PFSK-1 (cell line): ENCODE measurements around the gene FKBP4.

ENCODE experiments used
- FOXP2 ChIP-seq: optimal IDR thresholded peaks from 2 replicates; pipeline ENCODE3; 2011; ENCODE audit warnings: borderline replicate concordance, control low read depth, inconsistent platforms; ENCODE audit not compliant: insufficient read depth; ENCODE audit errors: extremely low read length, extremely low read depth
- POLR2AphosphoS5 ChIP-seq: IDR thresholded peaks from 2 replicates; pipeline ENCODE4 v1.6.1; 2012; ENCODE audit warnings: low read depth, mild to moderate bottlenecking, control low read depth, low read length, moderate library complexity
- SIN3A ChIP-seq: IDR thresholded peaks from 2 replicates; pipeline ENCODE4 v1.6.1; 2012; ENCODE audit warnings: mild to moderate bottlenecking, low read length, moderate library complexity, borderline replicate concordance; ENCODE audit not compliant: insufficient read depth
- TAF1 ChIP-seq: IDR thresholded peaks from 2 replicates; pipeline ENCODE4 v1.6.1; 2012; ENCODE audit warnings: low read length, control low read depth, borderline replicate concordance; ENCODE audit not compliant: insufficient read depth
- TF ChIP-seq, protein P1 (sequence below), 2 experiments: IDR thresholded peaks; 2 replicates each; pipeline versions ENCODE4 v1.6.1 to v1.8.0; 2011 to 2012; ENCODE audit warnings: low read depth in 2 of 2, low read length in 2 of 2, control low read depth in 1 of 2, inconsistent platforms in 1 of 2, mild to moderate bottlenecking in 1 of 2, moderate library complexity in 1 of 2; ENCODE audit not compliant: insufficient read depth in 1 of 2

Gene FKBP4

GRCh38 chr12:2823483-2823882 lies 28.7 kb downstream of the FKBP4 start:
- TF ChIP-seq FOXP2 = no peak

- TF ChIP-seq FOXP2 (no peak), TAF1 (no peak), SIN3A (no peak), POLR2AphosphoS5 (no peak)
- TF ChIP-seq, protein P1, sequence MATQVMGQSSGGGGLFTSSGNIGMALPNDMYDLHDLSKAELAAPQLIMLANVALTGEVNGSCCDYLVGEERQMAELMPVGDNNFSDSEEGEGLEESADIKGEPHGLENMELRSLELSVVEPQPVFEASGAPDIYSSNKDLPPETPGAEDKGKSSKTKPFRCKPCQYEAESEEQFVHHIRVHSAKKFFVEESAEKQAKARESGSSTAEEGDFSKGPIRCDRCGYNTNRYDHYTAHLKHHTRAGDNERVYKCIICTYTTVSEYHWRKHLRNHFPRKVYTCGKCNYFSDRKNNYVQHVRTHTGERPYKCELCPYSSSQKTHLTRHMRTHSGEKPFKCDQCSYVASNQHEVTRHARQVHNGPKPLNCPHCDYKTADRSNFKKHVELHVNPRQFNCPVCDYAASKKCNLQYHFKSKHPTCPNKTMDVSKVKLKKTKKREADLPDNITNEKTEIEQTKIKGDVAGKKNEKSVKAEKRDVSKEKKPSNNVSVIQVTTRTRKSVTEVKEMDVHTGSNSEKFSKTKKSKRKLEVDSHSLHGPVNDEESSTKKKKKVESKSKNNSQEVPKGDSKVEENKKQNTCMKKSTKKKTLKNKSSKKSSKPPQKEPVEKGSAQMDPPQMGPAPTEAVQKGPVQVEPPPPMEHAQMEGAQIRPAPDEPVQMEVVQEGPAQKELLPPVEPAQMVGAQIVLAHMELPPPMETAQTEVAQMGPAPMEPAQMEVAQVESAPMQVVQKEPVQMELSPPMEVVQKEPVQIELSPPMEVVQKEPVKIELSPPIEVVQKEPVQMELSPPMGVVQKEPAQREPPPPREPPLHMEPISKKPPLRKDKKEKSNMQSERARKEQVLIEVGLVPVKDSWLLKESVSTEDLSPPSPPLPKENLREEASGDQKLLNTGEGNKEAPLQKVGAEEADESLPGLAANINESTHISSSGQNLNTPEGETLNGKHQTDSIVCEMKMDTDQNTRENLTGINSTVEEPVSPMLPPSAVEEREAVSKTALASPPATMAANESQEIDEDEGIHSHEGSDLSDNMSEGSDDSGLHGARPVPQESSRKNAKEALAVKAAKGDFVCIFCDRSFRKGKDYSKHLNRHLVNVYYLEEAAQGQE (IDR thresholded peaks at IDR 0.05; ENCODE audit: insufficient read depth in 1 of 2, low read depth in 2 of 2, low read length in 2 of 2) = no peak
These were observed 29.8 kb downstream of the FKBP4 start for GRCh38 chr12:2824541-2824940.

DNA sequence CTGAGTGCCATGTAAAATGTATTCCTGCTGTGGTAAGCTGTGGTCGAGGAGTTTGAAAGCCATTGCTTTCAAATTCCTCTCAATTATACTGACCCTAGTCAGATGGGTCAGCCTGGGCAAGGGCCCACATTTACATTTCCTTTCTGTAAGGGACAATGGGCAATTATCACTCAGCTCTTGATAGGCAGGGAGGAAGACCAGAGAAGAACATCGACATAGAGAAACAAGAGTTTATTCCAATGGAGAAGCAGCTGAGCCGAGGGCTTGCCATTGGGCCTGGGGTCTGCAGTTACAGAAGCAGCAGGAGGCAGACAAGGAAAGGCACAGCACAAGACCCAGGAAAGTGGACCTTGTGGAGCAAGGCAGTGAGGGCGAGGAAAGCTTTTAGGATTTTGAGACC lies 30.4 kb downstream of the FKBP4 start:
- no peak for TF ChIP-seq FOXP2
- no peak for TF ChIP-seq SIN3A
- TF ChIP-seq, protein P1 (IDR thresholded peaks at IDR 0.05; ENCODE audit: insufficient read depth in 1 of 2, low read depth in 2 of 2, low read length in 2 of 2) = no peak
- TF ChIP-seq TAF1 = no peak
- no peak for TF ChIP-seq POLR2AphosphoS5

- TF ChIP-seq, protein P1 (IDR thresholded peaks at IDR 0.05; ENCODE audit: insufficient read depth in 1 of 2, low read depth in 2 of 2, low read length in 2 of 2) = no peak
- TF ChIP-seq SIN3A (no peak), FOXP2 (no peak), POLR2AphosphoS5 (no peak), TAF1 (no peak)
These were observed 31.3 kb downstream of the FKBP4 start for GRCh38 chr12:2826036-2826435.

- TF ChIP-seq, protein P1 (IDR thresholded peaks at IDR 0.05; ENCODE audit: insufficient read depth in 1 of 2, low read depth in 2 of 2, low read length in 2 of 2) = no peak
- TF ChIP-seq POLR2AphosphoS5 = no peak
- no peak for TF ChIP-seq TAF1
- no peak for TF ChIP-seq FOXP2
- TF ChIP-seq SIN3A = no peak
These were observed 32.1 kb downstream of the FKBP4 start for GRCh38 chr12:2826721-2827515.
